Measurements from ENCODE around the gene TMEFF2. TPM values are rescaled to one million over a fixed set of nuclear protein-coding genes. Genes with fewer than 3 reads are reported as not detected.
A peak's percentile ranks its signal among the peaks of the same experiment; 100 is the strongest.

TMEFF2 gene
- total RNA-seq, 1 donor from 2014 or later: 0.16 TPM

GRCh38 chr2:192153561-192153960 lies 41.2 kb downstream of the TMEFF2 start:
- H3K4me3 ChIP-seq: no peak overlapping the region
- no peak for TF ChIP-seq CTCF (IDR thresholded peaks at IDR 0.05; ENCODE audit: borderline replicate concordance)
- H3K9me3 ChIP-seq (replicated peaks): no peaks in the 10 kb centered on the region
- intact Hi-C loops (cut with micrococcal nuclease): no loop called here
- no peak overlapping the region for H3K27ac ChIP-seq (replicated peaks)
- DNase-seq: no peak
- no peaks in the 10 kb centered on the region for H3K27me3 ChIP-seq (ENCODE audit: low read depth)
- H3K4me1 ChIP-seq: peaks cover 7% of the 10 kb centered on the region
- no peaks in the 10 kb centered on the region for H3K36me3 ChIP-seq

DNA sequence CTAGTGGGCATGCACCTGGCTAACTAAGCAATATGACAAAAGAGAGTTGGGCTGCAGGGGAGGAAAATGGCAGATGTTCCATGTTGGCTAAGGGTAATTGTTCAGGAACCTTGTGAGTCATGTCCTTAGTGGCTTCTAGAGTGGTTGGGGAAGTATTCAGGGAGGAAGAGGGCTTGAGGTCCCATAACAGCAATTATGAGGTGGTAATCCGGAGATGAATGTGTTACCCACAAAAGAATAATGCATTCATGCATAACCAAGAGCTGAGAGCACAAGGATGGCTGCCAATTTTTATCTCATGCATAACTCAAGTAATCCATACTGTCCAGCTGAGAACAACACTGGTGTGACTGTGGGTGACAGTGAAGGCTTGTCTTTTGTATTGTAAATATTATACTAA lies 42.9 kb downstream of the TMEFF2 start:
- H3K27ac ChIP-seq (replicated peaks): no peak overlapping the region
- no peaks in the 10 kb centered on the region for H3K27me3 ChIP-seq (ENCODE audit: low read depth)
- H3K4me1 ChIP-seq: peaks cover 16% of the 10 kb centered on the region
- DNase-seq: no peak
- no peaks in the 10 kb centered on the region for H3K9me3 ChIP-seq (replicated peaks)
- TF ChIP-seq CTCF (IDR thresholded peaks at IDR 0.05; ENCODE audit: borderline replicate concordance): no peak
- intact Hi-C loops (cut with micrococcal nuclease): no loop called here
- no peaks in the 10 kb centered on the region for H3K36me3 ChIP-seq
- no peak overlapping the region for H3K4me3 ChIP-seq

DNA sequence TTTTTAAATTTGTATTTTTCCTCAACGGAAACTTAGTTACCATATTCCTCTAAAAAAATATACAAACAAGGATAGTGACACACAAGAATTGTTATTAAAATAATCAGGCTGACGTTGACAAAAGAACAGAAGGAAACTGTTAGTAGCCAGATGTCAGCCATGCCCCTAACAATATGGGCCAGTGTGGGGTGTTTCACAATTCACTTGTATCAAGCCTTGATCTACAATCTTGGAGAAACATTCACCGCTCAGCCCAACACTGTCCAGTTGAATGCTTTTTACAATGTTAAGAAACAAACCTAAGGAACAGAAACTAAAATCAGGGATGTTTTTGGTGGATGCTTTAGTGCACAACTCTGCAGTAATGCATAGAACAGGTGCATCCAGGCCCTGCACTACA lies 44.6 kb downstream of the TMEFF2 start:
- no peak overlapping the region for H3K4me3 ChIP-seq
- no peak for TF ChIP-seq CTCF (IDR thresholded peaks at IDR 0.05; ENCODE audit: borderline replicate concordance)
- intact Hi-C loops (cut with micrococcal nuclease): no loop called here
- H3K27me3 ChIP-seq (ENCODE audit: low read depth): no peaks in the 10 kb centered on the region
- no peaks in the 10 kb centered on the region for H3K36me3 ChIP-seq
- H3K9me3 ChIP-seq (replicated peaks): no peaks in the 10 kb centered on the region
- H3K4me1 ChIP-seq: peaks cover 31% of the 10 kb centered on the region
- no peak for DNase-seq
- H3K27ac ChIP-seq (replicated peaks): no peak overlapping the region

DNA sequence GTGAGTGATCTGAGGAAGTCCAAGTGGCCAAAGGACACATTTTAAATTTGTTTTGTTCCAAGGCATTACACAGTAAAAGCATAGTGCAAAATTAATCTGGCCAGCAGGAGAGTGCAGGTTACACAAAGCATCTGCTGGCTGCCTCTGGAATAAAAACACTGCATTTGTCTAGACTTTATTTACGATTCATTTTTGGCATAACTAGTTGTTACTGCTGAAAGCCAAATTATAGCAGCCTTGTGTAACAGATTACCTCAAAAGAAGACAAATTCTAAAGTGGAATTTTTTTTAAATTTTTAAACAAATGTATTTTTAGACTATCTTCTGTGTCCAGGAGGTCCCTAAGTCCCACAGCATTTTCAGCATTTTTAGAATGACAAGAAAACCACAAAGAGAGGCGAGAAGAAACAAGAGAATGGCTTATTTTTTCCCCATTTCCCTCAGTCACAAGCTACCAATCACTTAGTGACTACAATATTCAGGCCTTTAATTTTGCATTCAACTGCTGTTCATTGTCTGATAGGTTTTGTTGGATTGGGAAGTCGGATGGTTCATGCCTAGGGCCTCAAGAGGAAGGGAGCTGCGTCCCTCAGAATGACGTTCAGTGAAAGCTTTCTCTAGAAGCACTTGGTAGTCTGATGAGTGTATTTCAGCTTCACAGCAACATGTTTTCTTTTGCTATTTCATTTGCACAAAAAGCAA lies 46.0 kb downstream of the TMEFF2 start:
- Histone ChIP-seq H3K27ac (replicated peaks) (peak overlapping the region; percentile 40), H3K27me3 (ENCODE audit: low read depth) (no peaks in the 10 kb centered on the region), H3K36me3 (no peaks in the 10 kb centered on the region), H3K4me1 (peaks cover 31% of the 10 kb centered on the region), H3K4me3 (no peak overlapping the region), H3K9me3 (replicated peaks) (no peaks in the 10 kb centered on the region)
- no peak for TF ChIP-seq CTCF (IDR thresholded peaks at IDR 0.05; ENCODE audit: borderline replicate concordance)
- DNase-seq: no peak
- intact Hi-C loops (cut with micrococcal nuclease): no loop called here

GRCh38 chr2:192148241-192148619 lies 46.5 kb downstream of the TMEFF2 start:
- H3K27me3 ChIP-seq (ENCODE audit: low read depth): no peaks in the 10 kb centered on the region
- H3K4me1 ChIP-seq: peaks cover 31% of the 10 kb centered on the region
- H3K9me3 ChIP-seq (replicated peaks): no peaks in the 10 kb centered on the region
- intact Hi-C loops (cut with micrococcal nuclease): no loop called here
- no peak for TF ChIP-seq CTCF (IDR thresholded peaks at IDR 0.05; ENCODE audit: borderline replicate concordance)
- no peak for DNase-seq
- no peaks in the 10 kb centered on the region for H3K36me3 ChIP-seq
- no peak overlapping the region for H3K4me3 ChIP-seq
- H3K27ac ChIP-seq (replicated peaks): peak overlapping the region; percentile 40
